Activated CD4-positive, alpha-beta T cell treated with anti-CD3 and anti-CD28 coated beads, Interleukin-2, amount 50 U/mL, for 48 hours (primary cell): ENCODE data around the gene CHAF1A.
A peak's percentile ranks its signal among the peaks of the same experiment; 100 is the strongest.

Experiments
- DNase-seq, 2 experiments: peaks; one replicate each; pipeline ENCODE4 v3.0.0-alpha.2; 2020

The CHAF1A gene

GRCh38 chr19:4385291-4386040 lies 17.0 kb upstream of the CHAF1A start:
- no peak for DNase-seq

GRCh38 chr19:4386041-4386782 lies 16.2 kb upstream of the CHAF1A start:
- no peak for DNase-seq

GRCh38 chr19:4388337-4389063 lies 13.9 kb upstream of the CHAF1A start:
- DNase-seq: no peak

DNA sequence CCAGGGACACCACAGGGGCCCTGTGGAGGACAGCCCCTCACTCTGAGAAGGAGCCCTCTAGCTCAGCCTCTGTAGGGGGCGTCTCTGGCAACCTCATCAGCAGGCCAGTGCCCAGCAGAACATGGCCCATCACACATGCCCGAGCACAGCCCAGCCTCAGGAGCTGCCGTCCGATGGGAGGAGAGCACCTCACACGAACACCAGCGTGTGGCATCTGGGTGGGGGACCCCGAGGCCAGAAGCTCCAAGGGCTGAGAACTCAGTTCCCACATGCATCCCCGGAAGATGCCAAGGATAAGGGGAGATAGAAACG lies 13.4 kb upstream of the CHAF1A start:
- DNase-seq: no peak

DNA sequence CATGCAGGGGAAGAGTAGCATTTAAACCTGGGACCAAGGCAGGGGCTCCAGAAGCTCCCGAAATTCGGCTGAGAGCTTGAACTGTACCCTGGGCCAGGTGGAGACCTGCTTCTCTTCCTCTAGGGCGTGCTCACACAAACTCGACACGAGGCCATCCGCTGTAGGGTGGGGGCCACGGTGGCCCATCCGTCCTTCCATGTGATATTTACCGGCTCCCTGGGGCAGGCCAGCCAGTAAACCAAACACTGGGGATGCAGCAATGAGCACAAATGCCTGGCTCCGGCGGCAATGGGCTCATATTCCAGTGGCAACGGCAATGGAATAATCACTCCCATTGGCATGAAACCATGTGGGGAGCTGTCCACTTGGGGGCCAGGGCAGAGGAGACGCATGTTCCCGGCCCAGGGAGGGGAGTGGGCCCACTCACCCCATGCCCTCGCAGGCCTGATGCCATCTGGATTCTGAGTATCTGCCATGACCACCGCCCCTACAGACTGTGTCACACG lies 12.9 kb upstream of the CHAF1A start:
- no peak for DNase-seq

GRCh38 chr19:4390017-4390566 lies 12.3 kb upstream of the CHAF1A start:
- DNase-seq: no peak

DNA sequence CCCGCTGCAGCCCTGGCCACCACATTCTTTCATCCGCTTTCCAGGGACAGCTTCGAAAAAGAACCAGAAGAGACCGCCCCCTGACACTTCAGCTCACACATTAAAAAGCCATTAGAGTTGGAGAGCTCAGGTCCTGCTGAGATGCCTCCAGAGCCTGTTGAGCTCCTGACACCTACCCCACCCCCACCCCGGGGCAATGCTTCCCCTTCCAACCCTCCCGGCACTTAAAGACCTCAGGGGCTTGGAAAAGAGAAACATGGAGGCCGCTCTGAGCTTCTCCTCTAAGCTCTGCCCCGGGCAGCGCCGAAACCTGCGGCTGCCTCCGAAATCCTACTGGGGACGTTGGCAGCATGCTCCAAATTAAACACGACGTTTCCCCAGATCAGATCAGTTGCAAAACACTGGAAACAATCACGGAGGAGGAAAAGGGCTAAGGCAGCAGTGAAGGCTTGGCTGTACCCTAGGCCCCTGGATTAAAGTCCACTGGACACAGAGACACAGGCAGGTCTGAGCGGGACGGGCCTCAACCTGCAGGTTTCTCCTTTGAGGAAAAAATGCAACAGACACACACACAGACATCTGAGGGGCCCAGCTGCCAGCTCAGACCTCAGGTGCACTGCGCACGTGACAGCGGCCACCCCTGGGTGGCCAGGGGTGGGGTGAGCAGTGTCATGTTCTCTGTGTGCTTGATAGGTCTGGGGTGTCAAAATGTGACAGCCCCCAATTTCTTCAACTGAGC lies 11.7 kb upstream of the CHAF1A start:
- no peak for DNase-seq

GRCh38 chr19:4391306-4391693 lies 11.1 kb upstream of the CHAF1A start:
- DNase-seq: no peak

GRCh38 chr19:4391701-4392483 lies 10.5 kb upstream of the CHAF1A start:
- DNase-seq: no peak

GRCh38 chr19:4393947-4394590 lies 8.4 kb upstream of the CHAF1A start:
- DNase-seq: no peak

GRCh38 chr19:4396949-4397783 lies 5.3 kb upstream of the CHAF1A start:
- DNase-seq: no peak

DNA sequence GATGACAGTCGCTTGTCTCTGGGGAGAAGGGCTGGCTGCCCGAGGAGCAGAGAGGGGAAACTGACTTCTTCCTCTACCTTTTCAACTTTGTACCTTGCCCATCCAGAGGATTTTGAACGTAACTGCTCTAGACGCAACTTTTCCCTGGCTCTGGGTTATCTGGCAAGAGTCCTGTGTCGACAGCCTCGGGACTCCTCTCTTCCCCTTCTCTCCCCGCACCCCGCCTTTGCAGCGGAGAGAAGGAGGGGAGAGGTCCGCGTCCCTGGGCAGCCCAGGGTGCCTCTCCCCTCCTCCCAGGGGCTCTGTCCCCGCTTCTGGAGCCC lies 2.7 kb upstream of the CHAF1A start:
- no peak for DNase-seq

DNA sequence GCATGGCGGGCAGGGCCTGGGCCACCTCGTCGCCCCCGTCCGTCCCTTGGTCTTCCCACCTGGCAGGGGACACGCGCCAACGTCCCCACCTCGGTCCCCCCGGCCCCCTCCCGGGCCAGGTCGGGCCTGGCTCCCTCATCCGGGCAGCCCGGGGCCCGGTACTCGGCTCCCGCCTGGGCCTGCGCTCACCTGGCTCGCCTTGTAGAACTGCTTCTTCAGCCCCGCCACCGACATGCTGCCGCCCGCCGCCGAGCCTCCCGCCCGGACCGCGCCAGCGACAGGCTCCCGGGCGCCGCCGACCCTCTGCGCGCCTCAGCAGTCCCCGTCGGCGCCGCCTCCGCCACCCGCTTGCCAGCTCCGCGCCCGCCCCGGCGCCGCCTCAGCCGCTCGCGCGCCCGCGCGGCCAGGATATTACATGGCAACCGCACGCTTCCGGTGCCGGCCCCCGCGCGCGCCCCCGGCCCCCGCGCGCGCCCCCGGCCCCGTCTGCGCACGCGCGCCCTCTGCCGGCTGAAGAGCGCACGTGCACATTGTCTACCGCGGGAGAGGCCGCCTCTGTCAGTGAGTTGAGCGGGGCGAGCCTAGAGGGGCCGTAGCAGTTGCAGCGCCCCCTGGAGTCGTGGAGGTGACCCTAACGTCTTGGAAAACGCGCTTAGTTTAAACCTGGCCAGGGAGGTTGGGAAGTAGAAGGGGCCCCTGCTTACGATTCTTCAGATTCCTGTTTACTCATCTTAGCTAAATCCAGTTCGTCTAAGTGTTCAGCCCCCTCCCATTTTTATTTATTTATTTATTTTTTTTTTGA lies 2.1 kb upstream of the CHAF1A start, which contains the start of gene SH3GL1:
TSS of gene SH3GL1 (minus strand) at position 413 of the 802 bp plus-strand sequence. CDS start at position 234, 179 bp downstream.
- peak; percentile 90 to 92 for DNase-seq

DNA sequence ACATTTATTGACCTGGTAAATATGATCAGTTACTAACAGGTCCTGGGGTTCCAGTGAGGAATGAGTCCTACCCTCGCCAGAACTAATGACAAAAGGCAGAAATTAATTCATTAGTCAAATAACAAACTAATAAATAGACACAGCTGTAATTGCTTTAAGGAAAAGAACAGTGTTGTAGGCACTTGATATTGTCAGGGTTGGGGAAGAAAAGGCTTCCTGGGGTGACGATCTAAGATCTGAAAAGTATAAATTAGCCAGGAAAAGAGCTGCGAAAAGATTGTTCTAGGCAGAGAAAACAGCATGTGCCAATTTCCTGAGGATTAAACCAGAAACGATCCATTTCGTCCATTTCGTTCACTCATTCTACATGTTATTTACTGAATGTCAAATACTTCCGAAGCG lies 670 bp upstream of the CHAF1A start:
- DNase-seq: no peak

- DNase-seq: peak in 1 of 2 experiments; percentile 23
Observed at GRCh38 chr19:4403005-4403761, 743 bp downstream of the CHAF1A start.

GRCh38 chr19:4405977-4406376 lies 3.5 kb downstream of the CHAF1A start:
- no peak for DNase-seq

GRCh38 chr19:4406626-4407025 lies 4.2 kb downstream of the CHAF1A start:
- no peak for DNase-seq

- DNase-seq: no peak
Observed at GRCh38 chr19:4409123-4409933, 6.9 kb downstream of the CHAF1A start.
